ENCODE measurements around the gene BDH1.

BDH1 gene

GRCh38 chr3:197549261-197549885, 6.4 kb downstream of the BDH1 start:
- DNase-seq (ENCODE audit: low spot score), result no peak
- no peak for TF ChIP-seq CTCF (IDR thresholded peaks at IDR 0.05; ENCODE audit: extremely low read depth, missing control alignments)

DNA sequence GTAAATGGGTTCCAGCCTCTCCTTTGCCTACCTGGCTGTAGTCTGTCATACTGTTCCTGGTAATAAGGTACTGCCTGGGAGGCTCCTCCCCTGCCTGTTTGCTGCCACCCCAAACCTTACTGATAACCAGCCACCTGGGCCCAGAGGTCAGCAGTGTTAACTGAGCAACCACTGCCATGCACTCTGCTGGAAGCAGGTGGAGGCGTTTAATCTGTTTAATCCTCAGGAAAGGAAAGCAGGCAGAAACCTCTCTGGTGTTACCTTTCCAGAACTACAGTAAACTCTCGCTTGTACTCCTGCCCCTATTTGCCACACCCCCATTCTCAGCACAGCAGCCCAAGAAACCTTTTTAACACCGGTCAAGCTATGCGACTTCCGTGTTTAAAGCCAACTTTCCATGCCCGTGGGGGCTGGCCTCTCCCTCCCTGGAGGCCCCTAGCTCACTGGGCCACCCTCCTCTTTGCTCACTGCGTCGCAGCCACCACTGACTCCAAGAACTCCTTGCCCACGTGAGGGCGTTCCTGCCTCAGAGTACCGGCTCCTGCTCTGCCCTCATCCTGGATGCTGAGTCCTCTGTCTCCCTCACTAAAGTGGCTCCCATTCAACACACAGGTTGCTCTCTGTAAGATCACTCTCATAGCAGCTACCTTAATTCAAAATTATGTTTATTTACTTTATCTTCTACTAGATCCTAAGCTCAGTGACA, 8.3 kb downstream of the BDH1 start:
- DNase-seq (ENCODE audit: low spot score), result no peak

DNA sequence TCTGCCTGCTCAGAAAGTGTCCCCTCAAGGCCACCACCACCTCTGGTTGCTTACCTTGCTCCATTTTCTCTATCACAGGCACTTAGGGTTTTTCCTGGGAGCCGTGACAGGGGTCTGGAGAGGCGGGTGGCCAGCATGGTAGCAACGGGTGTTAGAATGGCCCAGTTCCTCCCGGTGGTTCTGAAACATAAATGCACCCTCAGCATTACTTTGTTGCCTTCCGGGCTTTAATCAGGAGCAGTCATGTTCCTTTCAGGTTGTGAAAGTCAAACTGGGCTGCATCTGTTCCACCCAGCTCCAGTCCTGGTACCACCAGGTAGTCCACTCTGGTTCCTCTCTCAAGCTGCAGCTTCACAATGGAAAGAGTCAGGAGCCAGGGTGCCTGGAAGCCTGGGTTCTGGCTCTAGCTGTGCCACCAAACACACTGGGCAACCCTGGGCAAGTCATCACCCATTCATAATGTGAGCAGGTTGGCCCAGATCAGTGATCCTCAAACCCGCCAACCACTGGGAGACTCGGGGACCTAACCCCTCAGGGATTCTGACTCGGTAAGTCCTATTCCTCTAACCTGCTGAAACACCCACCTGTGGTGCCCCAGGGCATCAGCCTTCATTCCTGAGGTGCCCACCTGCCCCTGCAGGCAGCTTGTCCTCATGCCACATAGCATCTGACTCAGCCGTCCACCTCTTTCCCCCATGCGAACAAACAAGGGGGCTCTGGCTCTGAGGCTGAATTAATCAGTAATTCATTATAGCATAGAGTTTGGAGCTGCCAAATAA, 9.3 kb downstream of the BDH1 start:
- no peak for TF ChIP-seq CTCF (IDR thresholded peaks at IDR 0.05; ENCODE audit: extremely low read depth, missing control alignments)
- DNase-seq (ENCODE audit: low spot score), result no peak

More for the DNA sequence above, 8.3 kb downstream of the BDH1 start:
- TF ChIP-seq CTCF (IDR thresholded peaks at IDR 0.05; ENCODE audit: extremely low read depth, missing control alignments), result no peak

DNA sequence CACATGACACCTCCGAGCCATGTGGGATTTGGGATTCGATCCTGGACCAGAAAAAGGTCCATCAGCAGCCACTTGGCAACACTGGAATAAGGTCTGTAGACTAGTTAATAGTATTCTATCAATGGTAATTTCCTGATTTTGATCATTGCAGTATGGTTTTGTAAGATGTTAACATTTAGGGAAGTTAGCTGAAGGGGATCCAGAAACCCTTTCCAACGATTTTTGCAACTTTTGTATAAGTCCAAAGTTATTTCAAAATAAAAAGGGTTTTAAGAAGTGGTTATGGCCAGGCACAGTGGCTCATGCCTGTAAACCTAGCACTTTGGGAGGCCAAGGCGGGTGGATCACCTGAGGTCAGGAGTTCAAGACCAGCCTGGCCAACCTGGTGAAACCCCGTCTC, 10.2 kb downstream of the BDH1 start:
- TF ChIP-seq CTCF (IDR thresholded peaks at IDR 0.05; ENCODE audit: extremely low read depth, missing control alignments), result no peak
- DNase-seq (ENCODE audit: low spot score), result no peak

GRCh38 chr3:197545101-197545500, 10.7 kb downstream of the BDH1 start:
- no peak for TF ChIP-seq CTCF (IDR thresholded peaks at IDR 0.05; ENCODE audit: extremely low read depth, missing control alignments)
- DNase-seq (ENCODE audit: low spot score), result no peak

DNA sequence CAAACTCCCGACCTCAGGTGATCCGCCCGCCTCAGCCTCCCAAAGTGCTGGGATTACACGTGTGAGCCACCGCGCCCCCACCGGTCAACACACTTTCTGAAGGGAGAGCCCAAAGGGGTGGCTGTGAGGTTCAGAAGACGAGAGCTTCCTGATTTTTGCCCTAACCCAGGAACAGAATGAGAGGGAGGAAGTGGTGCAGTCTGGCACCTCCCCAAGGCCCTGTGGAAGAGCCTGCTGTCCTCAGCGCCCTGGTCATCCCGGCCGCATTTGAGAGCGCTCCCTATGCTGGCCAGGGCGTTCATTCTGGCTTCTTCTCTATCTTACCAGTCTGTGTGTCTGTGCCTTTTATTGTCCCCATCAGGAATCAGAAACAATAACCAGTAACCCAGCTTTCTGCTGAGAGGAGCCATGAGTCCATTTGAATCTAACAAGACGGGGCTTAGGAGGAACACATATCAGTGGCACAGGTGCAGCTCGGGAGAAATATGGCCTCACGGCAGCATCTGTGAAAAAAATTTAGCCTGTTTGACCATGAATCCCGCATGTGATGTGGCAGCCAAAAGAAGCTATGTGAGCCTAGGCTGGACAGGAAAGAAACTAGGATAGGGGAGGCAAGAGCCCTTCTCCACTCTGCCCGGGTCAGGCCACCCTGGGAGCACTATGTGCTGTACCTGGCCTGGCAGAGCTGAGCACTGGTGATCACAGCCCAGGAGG, 12.9 kb downstream of the BDH1 start:
- DNase-seq (ENCODE audit: low spot score), result no peak
- TF ChIP-seq CTCF (IDR thresholded peaks at IDR 0.05; ENCODE audit: extremely low read depth, missing control alignments), result no peak
